Stimulated activated CD8-positive, alpha-beta memory T cell treated with anti-CD3 and anti-CD28 coated beads, Interleukin-4, amount 100 ng/mL, for 48 hours (primary cell): ENCODE results near the gene SLC12A7.
"Not testable (repeated sequence)": the region's sequence is repeated elsewhere in the genome, so short reads cannot be mapped to it uniquely, and the experiment has no call there.

Source experiments
- DNase-seq: peaks from one replicate; pipeline ENCODE4 v3.0.0-alpha.2; 2020

The SLC12A7 gene

GRCh38 chr5:1109542-1110306, 2.1 kb downstream of the SLC12A7 start:
- no peak for DNase-seq

- DNase-seq = no peak
Measured at GRCh38 chr5:1108865-1109174, 3.0 kb downstream of the SLC12A7 start.

- DNase-seq = no peak
Measured at GRCh38 chr5:1108023-1108864, 3.6 kb downstream of the SLC12A7 start.

- DNase-seq = no peak
Measured at GRCh38 chr5:1107167-1108022, 4.5 kb downstream of the SLC12A7 start.

- DNase-seq = peak; percentile 49
Measured at GRCh38 chr5:1106385-1107166, 5.3 kb downstream of the SLC12A7 start.

- DNase-seq = peak; percentile 60
Measured at GRCh38 chr5:1105350-1106265, 6.3 kb downstream of the SLC12A7 start.

- DNase-seq = no peak
Measured at GRCh38 chr5:1104327-1105006, 7.4 kb downstream of the SLC12A7 start.

- DNase-seq = no peak
Measured at GRCh38 chr5:1103505-1104326, 8.1 kb downstream of the SLC12A7 start.

GRCh38 chr5:1103093-1103492, 8.8 kb downstream of the SLC12A7 start:
- DNase-seq = no peak

GRCh38 chr5:1101961-1102713, 9.7 kb downstream of the SLC12A7 start:
- no peak for DNase-seq

GRCh38 chr5:1100664-1101574, 10.9 kb downstream of the SLC12A7 start:
- DNase-seq = no peak

- no peak for DNase-seq
Measured at GRCh38 chr5:1099926-1100663, 11.8 kb downstream of the SLC12A7 start.

- DNase-seq = no peak
Measured at GRCh38 chr5:1098986-1099597, 12.8 kb downstream of the SLC12A7 start.

GRCh38 chr5:1097988-1098385, 13.9 kb downstream of the SLC12A7 start:
- DNase-seq = not testable (repeated sequence)

- no peak for DNase-seq
Measured at GRCh38 chr5:1097381-1097987, 14.4 kb downstream of the SLC12A7 start.

- DNase-seq = no peak
Measured at GRCh38 chr5:1096838-1097237, 15.0 kb downstream of the SLC12A7 start.
